GM18505 (cell line): ENCODE measurements around the gene ZCCHC2.

Experiments used
- ATAC-seq: cut with Tn5 transposase; IDR thresholded peaks from one replicate; pipeline ENCODE4 v1.9.1; 2021; ENCODE audit not compliant: unreplicated experiment
- POLR2A ChIP-seq: IDR thresholded peaks from 4 replicates; pipeline ENCODE4 v1.6.1; 2011; ENCODE audit warnings: borderline replicate concordance; ENCODE audit not compliant: insufficient read depth, insufficient read length; ENCODE audit errors: extremely low read depth

Gene ZCCHC2

DNA sequence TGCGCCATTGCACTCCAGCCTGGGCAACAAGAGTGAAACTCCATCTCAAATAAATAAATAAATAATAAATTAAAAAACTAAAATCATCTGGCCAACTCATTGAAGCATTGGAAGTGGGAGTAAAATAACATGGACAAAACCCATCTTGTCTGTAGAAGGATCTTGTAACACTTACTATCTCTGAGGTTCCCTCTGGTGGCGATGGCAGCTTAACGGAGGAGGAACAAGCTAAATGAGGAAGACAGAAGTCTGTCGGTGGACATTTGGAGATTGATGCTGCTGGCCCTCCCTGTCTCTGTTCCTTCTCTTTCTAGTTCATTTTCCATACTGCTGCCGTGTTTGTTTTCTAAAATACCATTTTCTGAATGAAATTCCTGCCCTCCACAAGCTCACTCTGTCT is 43.4 kb downstream of the ZCCHC2 start:
- ATAC-seq, result no peak
- no peak for TF ChIP-seq POLR2A

- ATAC-seq, result no peak
- no peak for TF ChIP-seq POLR2A
Observed at GRCh38 chr18:62566818-62567217, 44.0 kb downstream of the ZCCHC2 start.

- no peak for TF ChIP-seq POLR2A
- ATAC-seq, result no peak
Observed at GRCh38 chr18:62569081-62569655, 46.3 kb downstream of the ZCCHC2 start.

GRCh38 chr18:62571037-62571436 is 48.2 kb downstream of the ZCCHC2 start:
- no peak for TF ChIP-seq POLR2A
- ATAC-seq, result no peak

DNA sequence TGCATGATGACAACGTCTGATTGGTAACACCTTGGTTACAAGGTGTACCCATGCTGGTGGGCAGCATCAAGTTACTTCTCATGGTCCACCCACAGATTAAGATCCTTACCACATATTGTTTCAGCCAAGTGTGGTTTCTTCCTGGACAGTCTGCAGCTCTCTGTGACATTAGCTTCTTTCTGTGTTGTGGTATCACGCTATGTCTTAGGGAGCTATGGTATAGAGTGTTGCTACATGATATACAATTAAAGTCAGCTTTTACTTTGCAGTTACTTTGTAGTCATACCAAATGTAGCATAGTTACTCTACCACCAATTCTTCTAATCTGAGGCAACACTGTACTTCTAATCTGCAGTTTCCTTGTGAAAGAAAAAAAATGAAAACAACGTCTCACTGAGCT is 48.8 kb downstream of the ZCCHC2 start:
- TF ChIP-seq POLR2A, result no peak

DNA sequence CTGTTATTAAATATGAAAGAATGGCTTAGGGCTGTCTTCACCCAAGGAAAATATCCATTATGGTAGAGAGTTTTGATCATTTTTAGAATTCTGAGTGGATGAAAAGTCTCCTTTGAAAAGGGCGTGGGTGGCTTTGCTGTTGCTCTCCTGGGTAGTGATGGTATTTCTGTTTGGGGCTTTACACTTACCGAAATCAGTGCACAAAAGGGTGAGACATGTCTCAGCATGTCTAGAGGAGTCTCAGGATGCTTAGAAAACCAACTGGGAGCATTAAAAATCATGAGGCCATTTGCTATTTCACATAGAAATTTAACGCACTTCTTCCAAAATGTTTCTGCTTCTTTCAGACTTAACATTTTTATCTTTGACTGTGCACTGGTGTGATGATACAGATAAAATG is 49.6 kb downstream of the ZCCHC2 start:
- no peak for ATAC-seq
- no peak for TF ChIP-seq POLR2A

More for the DNA sequence above, 48.8 kb downstream of the ZCCHC2 start:
- ATAC-seq, result no peak

DNA sequence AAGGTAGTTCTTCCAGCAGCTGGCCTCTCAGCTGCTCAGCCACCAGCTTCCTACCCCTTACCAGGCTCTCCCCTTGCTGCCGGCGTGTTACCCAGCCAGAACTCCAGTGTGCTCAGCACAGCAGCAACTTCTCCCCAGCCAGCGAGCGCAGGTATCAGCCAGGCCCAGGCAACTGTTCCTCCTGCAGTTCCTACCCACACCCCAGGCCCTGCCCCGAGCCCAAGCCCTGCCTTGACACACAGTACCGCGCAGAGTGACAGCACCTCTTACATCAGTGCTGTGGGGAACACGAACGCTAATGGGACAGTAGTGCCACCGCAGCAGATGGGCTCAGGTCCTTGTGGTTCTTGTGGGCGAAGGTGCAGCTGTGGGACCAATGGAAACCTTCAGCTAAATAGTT is 52.0 kb downstream of the ZCCHC2 start:
- ATAC-seq, result no peak
- TF ChIP-seq POLR2A, result no peak

DNA sequence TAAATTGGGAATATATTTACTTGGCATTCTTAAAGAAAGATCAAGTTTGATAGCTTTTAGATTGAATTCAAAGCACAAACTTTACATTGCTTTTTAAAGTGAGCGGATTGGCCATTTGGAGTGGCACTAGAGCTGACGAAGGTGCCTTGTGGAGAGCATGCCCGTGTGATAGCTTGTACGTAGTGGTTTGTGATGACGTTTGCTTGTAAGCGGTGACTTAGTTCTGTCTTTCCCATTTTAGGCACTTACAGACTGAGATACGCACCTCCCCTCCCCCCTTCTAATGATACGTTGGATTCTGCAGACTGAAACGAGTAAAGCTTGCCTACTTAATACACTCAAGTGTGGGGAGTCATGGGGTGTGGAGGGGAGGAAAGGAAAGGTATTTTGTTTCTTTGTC is 53.4 kb downstream of the ZCCHC2 start:
- TF ChIP-seq POLR2A, result no peak
- ATAC-seq, result no peak

GRCh38 chr18:62576845-62577512 is 54.2 kb downstream of the ZCCHC2 start:
- no peak for ATAC-seq
- TF ChIP-seq POLR2A, result no peak

DNA sequence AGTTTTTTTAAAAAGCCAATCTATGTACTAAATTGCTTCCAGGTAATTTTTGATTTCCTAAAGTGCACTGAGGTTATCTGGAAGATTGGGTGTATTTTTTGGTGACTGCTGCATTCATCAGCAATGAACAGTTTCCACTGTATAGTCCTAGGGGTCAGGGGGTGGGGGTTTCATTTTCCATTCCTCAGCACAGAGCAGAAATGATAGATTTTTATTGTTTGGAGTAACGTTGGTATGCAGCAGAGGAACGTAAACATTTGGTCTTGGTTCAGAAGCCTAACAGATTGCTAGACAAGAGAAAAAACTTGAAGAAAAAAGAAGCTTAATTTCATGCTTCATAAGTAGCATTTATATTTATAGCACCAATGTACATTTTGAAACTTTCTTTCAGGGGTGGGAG is 54.9 kb downstream of the ZCCHC2 start:
- no peak for ATAC-seq
- no peak for TF ChIP-seq POLR2A

- TF ChIP-seq POLR2A, result no peak
- ATAC-seq, result no peak
Observed at GRCh38 chr18:62578980-62579511, 56.2 kb downstream of the ZCCHC2 start.

- no peak for TF ChIP-seq POLR2A
- ATAC-seq, result no peak
Observed at GRCh38 chr18:62583376-62583775, 60.6 kb downstream of the ZCCHC2 start.

GRCh38 chr18:62584241-62585120 is 61.7 kb downstream of the ZCCHC2 start:
- peak; percentile 68 for ATAC-seq
- TF ChIP-seq POLR2A, result no peak
